HepG2 (cell line): ENCODE data around the gene ARFIP2. TPM values are rescaled to one million over a fixed set of nuclear protein-coding genes. Genes with fewer than 3 reads are reported as not detected.

Experiments
- ATAC-seq: fragments of 200-7000 bp; cut with Tn5 transposase; 3 replicates; pipeline ENCODE4 v1.9.1; 2020; ENCODE audit warnings: mild to moderate bottlenecking, moderate library complexity
- BruUV-seq: library from RNA; stranded (reverse); fragments of 400-500 nt; replicated peaks from 2 replicates; lab custom pipeline; 2021; lab: Mats Ljungman, UMichigan
- CTCF ChIA-PET: fragments of 300-600 bp; formaldehyde crosslinking; extraction: SDS; loops from one replicate; lab custom pipeline; 2021; ENCODE audit warnings: low total read pairs, inconsistent platforms, low intra/inter-chr PET ratio; lab: Yijun Ruan, JAX
- POLR2A ChIA-PET: fragments of 350-600 bp; sonication (Branson Sonifier 250); formaldehyde crosslinking; loops from one replicate; lab custom pipeline; 2020; ENCODE audit warnings: antibody characterized with exemption, inconsistent platforms; lab: Yijun Ruan, JAX
- DNase-seq: peaks from one replicate; pipeline ENCODE4 v3.0.0-alpha.2; 2015; ENCODE audit warnings: low spot score
- FAIRE-seq: peaks from 3 replicates; lab custom pipeline; 2011; peaks lifted over from hg19 to GRCh38; lab: Jason Lieb, UNC
- H2AFZ ChIP-seq: one replicate; pipeline ENCODE4 v1.6.1; 2011; ENCODE audit warnings: low read length, inconsistent platforms
- H3K27ac ChIP-seq: fragments of 300-600 bp; 3 replicates; pipeline ENCODE4 v1.8.0; 2011; ENCODE audit warnings: mixed run types, mild to moderate bottlenecking, mixed read lengths, low read length, inconsistent platforms; ENCODE audit not compliant: insufficient read depth; ENCODE audit errors: extremely low read length
- H3K27me3 ChIP-seq, 2 experiments: fragments of 200-600 bp in 1 of 2; 2 replicates in 1 of 2; 3 replicates in 1 of 2; pipeline versions ENCODE4 v1.6.0 to v1.8.0; 2011; ENCODE audit warnings: low read length in 2 of 2, mild to moderate bottlenecking in 2 of 2, moderate library complexity in 2 of 2, inconsistent platforms in 1 of 2; ENCODE audit not compliant: insufficient read depth in 2 of 2, control insufficient read depth in 1 of 2
- H3K36me3 ChIP-seq, 2 experiments: fragments of 200-600 bp in 1 of 2; replicated peaks in 1 of 2; 2 replicates in 1 of 2; 3 replicates in 1 of 2; pipeline versions ENCODE4 v1.5.1 to v1.8.0; 2011; ENCODE audit warnings: low read length in 2 of 2, inconsistent platforms in 1 of 2; ENCODE audit not compliant: insufficient read depth in 2 of 2, control insufficient read depth in 1 of 2
- H3K4me1 ChIP-seq: 2 replicates; pipeline ENCODE4 v1.5.1; 2012; ENCODE audit warnings: low read length, inconsistent platforms; ENCODE audit not compliant: insufficient read depth
- H3K4me2 ChIP-seq: 2 replicates; pipeline ENCODE4 v1.6.0; 2011; ENCODE audit warnings: low read depth, low read length, inconsistent platforms
- H3K4me3 ChIP-seq, 3 experiments: fragments of 200-600 bp in 1 of 3; sonication (generic), shearing (Covaris generic) in 1 of 3; replicated peaks in 1 of 3; 2 replicates each; pipeline ENCODE4 v1.5.1; 2011 to 2016; ENCODE audit warnings: low read length in 3 of 3, inconsistent platforms in 2 of 3, low read depth in 2 of 3, mild to moderate bottlenecking in 2 of 3, control low read depth in 1 of 3, mixed read lengths in 1 of 3; ENCODE audit not compliant: insufficient read depth in 1 of 3
- H3K79me2 ChIP-seq: one replicate; pipeline ENCODE4 v1.6.1; 2011; ENCODE audit warnings: low read length, inconsistent platforms; ENCODE audit not compliant: insufficient read depth
- H3K9ac ChIP-seq: 2 replicates; pipeline ENCODE4 v1.6.0; 2011; ENCODE audit warnings: mild to moderate bottlenecking, low read depth, low read length, inconsistent platforms; ENCODE audit not compliant: insufficient read depth
- H3K9me3 ChIP-seq: 2 replicates; pipeline ENCODE4 v1.5.1; 2012; ENCODE audit warnings: mild to moderate bottlenecking, low read length
- H4K20me1 ChIP-seq: 2 replicates; pipeline ENCODE4 v1.6.0; 2011; ENCODE audit warnings: inconsistent platforms, mild to moderate bottlenecking, low read length, moderate library complexity; ENCODE audit not compliant: insufficient read depth
- AGO2 ChIP-seq: fragments of 200-400 bp; formaldehyde crosslinking; optimal IDR thresholded peaks from 2 replicates; pipeline ENCODE3; 2017; ENCODE audit warnings: mild to moderate bottlenecking, low read depth, low read length, moderate library complexity
- AKAP8 ChIP-seq: sonication (generic); formaldehyde crosslinking; IDR thresholded peaks from 2 replicates; pipeline ENCODE4 v1.5.1; 2020; ENCODE audit warnings: mild to moderate bottlenecking, missing genetic modification reagents
- FOXM1 ChIP-seq: sonication (generic); formaldehyde crosslinking; IDR thresholded peaks from 2 replicates; pipeline ENCODE4 v1.5.0; 2020; ENCODE audit warnings: missing genetic modification reagents
- GABPB1 ChIP-seq: IDR thresholded peaks from 2 replicates; pipeline ENCODE4 v1.6.1; 2016; ENCODE audit warnings: mild to moderate bottlenecking, missing genetic modification reagents, moderate library complexity, missing compliant biosample characterization
- MEF2D ChIP-seq: sonication (generic); formaldehyde crosslinking; IDR thresholded peaks from 2 replicates; pipeline ENCODE4 v1.5.1; 2020; ENCODE audit warnings: mild to moderate bottlenecking, missing genetic modification reagents
- NFIC ChIP-seq: IDR thresholded peaks from 2 replicates; pipeline ENCODE4 v1.6.1; 2012; ENCODE audit warnings: mild to moderate bottlenecking, low read length, inconsistent platforms
- NFYC ChIP-seq: IDR thresholded peaks from 2 replicates; pipeline ENCODE4 v1.6.1; 2016; ENCODE audit warnings: missing genetic modification reagents, missing compliant biosample characterization
- RELA ChIP-seq: sonication (generic); formaldehyde crosslinking; IDR thresholded peaks from 2 replicates; pipeline ENCODE4 v1.4.0; 2020; ENCODE audit warnings: missing genetic modification reagents
- YEATS4 ChIP-seq: sonication (generic); formaldehyde crosslinking; IDR thresholded peaks from 2 replicates; pipeline ENCODE4 v1.4.0; 2020; ENCODE audit warnings: missing genetic modification reagents, borderline replicate concordance
- ZNF160 ChIP-seq: sonication (generic); formaldehyde crosslinking; IDR thresholded peaks from 2 replicates; pipeline ENCODE4 v1.8.0; 2022; ENCODE audit warnings: mild to moderate bottlenecking, inconsistent platforms, missing genetic modification reagents
- ZNF343 ChIP-seq: sonication (generic); formaldehyde crosslinking; IDR thresholded peaks from 2 replicates; pipeline ENCODE4 v1.4.0; 2020; ENCODE audit warnings: mild to moderate bottlenecking, missing genetic modification reagents
- WGBS: methylation state at CpG from one replicate; pipeline ENCODE4 v1.1.6; 2017; ENCODE audit warnings: low lambda C conversion rate; 5-methylcytosine and 5-hydroxymethylcytosine counted together
- in situ Hi-C: cut with HindIII; loops from 2 replicates; pipeline ENCODE4 v1.10.0; 2017; ENCODE audit warnings: low pct_unique_long_range_greater_than_20kb; ENCODE audit not compliant: extremely low pct_ligation_motif_present
- intact Hi-C: fragments of 100-400 bp; cut with micrococcal nuclease; formaldehyde crosslinking; loops from one replicate; pipeline ENCODE4 v1.10.0; 2022; ENCODE audit not compliant: unreplicated experiment
- polyA plus RNA-seq, 8 experiments: library from polyadenylated mRNA; depleted of rRNA in 3 of 8; stranded (reverse) in 7 of 8; unstranded in 1 of 8; fragments of >200 nt; fragmentation: Illumina TruSeq in 4 of 8; extraction: Trizol in 4 of 8; gene quantifications; 2 replicates each; pipeline versions ENCODE4 v1.2.1 to v1.2.3, GENCODE V29; 2011 to 2016; ENCODE audit warnings: low read depth in 4 of 8, missing spikeins in 1 of 8, mixed read lengths in 1 of 8; ENCODE audit not compliant: insufficient read depth in 1 of 8
- total RNA-seq, 5 experiments: library from RNA; depleted of rRNA; stranded (reverse); fragments of >200 nt; fragmentation: Illumina TruSeq; extraction: Trizol; gene quantifications; 2 replicates each; pipeline ENCODE4 v1.2.3, GENCODE V29; 2016; ENCODE audit warnings: low read depth in 1 of 5
- TF ChIP-seq, protein P1 (sequence below): IDR thresholded peaks from 2 replicates; pipeline ENCODE4 v1.6.1; 2016; ENCODE audit warnings: control low read depth
- TF ChIP-seq, protein P2 (sequence below): sonication (generic); formaldehyde crosslinking; IDR thresholded peaks from 2 replicates; pipeline ENCODE4 v1.8.1; 2023; ENCODE audit warnings: mild to moderate bottlenecking, missing genetic modification reagents
- TF ChIP-seq, protein P3 (sequence below): sonication (generic); formaldehyde crosslinking; IDR thresholded peaks from 2 replicates; pipeline ENCODE4 v1.5.0; 2020; ENCODE audit warnings: missing genetic modification reagents
- TF ChIP-seq, protein P4 (sequence below): sonication (generic); formaldehyde crosslinking; IDR thresholded peaks from 2 replicates; pipeline ENCODE4 v1.5.0; 2020; ENCODE audit warnings: mild to moderate bottlenecking, missing genetic modification reagents

The ARFIP2 gene
- total and polyA plus RNA-seq, 2 of the 13 experiments (the other 11 are each of a cell fraction or from before 2014, with no cell fraction given): 56.6 to 60.2 TPM

DNA sequence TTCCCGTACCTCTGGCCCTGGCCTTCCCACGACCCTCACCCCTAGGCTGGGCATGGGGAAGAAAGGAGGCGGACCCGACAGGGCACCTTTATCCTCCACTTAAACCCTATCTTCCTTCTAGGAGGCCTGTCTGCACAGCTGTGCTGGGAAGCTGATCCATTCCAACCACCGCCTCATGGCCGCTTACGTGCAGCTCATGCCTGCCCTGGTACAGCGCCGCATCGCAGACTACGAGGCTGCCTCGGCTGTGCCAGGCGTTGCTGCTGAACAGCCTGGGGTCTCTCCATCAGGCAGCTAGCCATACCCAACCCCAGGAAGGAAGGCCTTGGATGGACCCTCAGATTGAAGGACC is 769 bp upstream of the ARFIP2 start:
- POLR2A ChIA-PET: interaction anchor here (0.8 to 2.1 kb wide), 13 partner anchors 8 to 201 kb away, joined by 3 to 13 read pairs (median 8); partner anchors contain the start of genes HPX, ILK, MRPL17 and RRP8
- in situ Hi-C loops (loop anchor here (10.0 kb wide), 1 partner anchor 123 kb away; the partner anchor contains the start of genes ILK and RRP8), intact Hi-C loops (loop anchor here (2.0 to 10.0 kb wide), 5 partner anchors 23 to 247 kb away; partner anchors contain the start of genes CNGA4, FHIP1B, MRPL17 and TAF10)
- peaks cover 39% of the 10 kb centered on the region for H3K79me2 ChIP-seq
- ATAC-seq (peak; percentile 58), FAIRE-seq (no peak), DNase-seq (no peak)
- 0% methylated on average over 2 of the region's 13 CpGs for WGBS
- peak overlapping the region; percentile 95 for H3K9ac ChIP-seq
- no peaks in the 10 kb centered on the region; the same call in 1 of the 2 replicates for H4K20me1 ChIP-seq
- H3K4me1 ChIP-seq: peaks cover 60% of the 10 kb centered on the region
- H3K4me3 ChIP-seq: peak overlapping the region; percentile 75 to 92 (median 86)
- no peak overlapping the region for H2AFZ ChIP-seq
- CTCF ChIA-PET: no interaction called here
- H3K27ac ChIP-seq: peak overlapping the region; percentile 95
- peak overlapping the region; percentile 99 for H3K4me2 ChIP-seq
- H3K9me3 ChIP-seq: no peaks in the 10 kb centered on the region
- H3K27me3 ChIP-seq: no peaks in the 10 kb centered on the region; a peak in 1 of 5 replicates
- H3K36me3 ChIP-seq: peaks cover 10 to 48% of the 10 kb centered on the region in 2 experiments
- BruUV-seq: no TSS peak
- TF ChIP-seq, protein P1, sequence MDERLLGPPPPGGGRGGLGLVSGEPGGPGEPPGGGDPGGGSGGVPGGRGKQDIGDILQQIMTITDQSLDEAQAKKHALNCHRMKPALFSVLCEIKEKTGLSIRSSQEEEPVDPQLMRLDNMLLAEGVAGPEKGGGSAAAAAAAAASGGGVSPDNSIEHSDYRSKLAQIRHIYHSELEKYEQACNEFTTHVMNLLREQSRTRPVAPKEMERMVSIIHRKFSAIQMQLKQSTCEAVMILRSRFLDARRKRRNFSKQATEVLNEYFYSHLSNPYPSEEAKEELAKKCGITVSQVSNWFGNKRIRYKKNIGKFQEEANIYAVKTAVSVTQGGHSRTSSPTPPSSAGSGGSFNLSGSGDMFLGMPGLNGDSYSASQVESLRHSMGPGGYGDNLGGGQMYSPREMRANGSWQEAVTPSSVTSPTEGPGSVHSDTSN (CRISPR knock-in tag): 0 out of 2 replicates have a peak, but pooled peaks have one; percentile 14
- TF ChIP-seq RELA (CRISPR knock-in tag) (no peak), YEATS4 (no peak), AKAP8 (CRISPR knock-in tag) (0 out of 2 replicates have a peak, but pooled peaks have one; percentile 6), ZNF343 (CRISPR knock-in tag) (0 out of 2 replicates have a peak, but pooled peaks have one; percentile 28), ZNF160 (CRISPR knock-in tag) (0 out of 2 replicates have a peak, but pooled peaks have one; percentile 32), NFYC (CRISPR knock-in tag) (no peak), FOXM1 (CRISPR knock-in tag) (no peak), GABPB1 (CRISPR knock-in tag) (no peak), MEF2D (CRISPR knock-in tag) (0 out of 2 replicates have a peak, but pooled peaks have one; percentile 11), AGO2 (peak; percentile 43), NFIC (no peak)
- TF ChIP-seq, protein P2, sequence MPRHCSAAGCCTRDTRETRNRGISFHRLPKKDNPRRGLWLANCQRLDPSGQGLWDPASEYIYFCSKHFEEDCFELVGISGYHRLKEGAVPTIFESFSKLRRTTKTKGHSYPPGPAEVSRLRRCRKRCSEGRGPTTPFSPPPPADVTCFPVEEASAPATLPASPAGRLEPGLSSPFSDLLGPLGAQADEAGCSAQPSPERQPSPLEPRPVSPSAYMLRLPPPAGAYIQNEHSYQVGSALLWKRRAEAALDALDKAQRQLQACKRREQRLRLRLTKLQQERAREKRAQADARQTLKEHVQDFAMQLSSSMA (CRISPR knock-in tag): peak; percentile 62; the same call in 1 of the 2 replicates
- TF ChIP-seq, protein P3, sequence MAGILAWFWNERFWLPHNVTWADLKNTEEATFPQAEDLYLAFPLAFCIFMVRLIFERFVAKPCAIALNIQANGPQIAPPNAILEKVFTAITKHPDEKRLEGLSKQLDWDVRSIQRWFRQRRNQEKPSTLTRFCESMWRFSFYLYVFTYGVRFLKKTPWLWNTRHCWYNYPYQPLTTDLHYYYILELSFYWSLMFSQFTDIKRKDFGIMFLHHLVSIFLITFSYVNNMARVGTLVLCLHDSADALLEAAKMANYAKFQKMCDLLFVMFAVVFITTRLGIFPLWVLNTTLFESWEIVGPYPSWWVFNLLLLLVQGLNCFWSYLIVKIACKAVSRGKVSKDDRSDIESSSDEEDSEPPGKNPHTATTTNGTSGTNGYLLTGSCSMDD (CRISPR knock-in tag): no peak
- TF ChIP-seq, protein P4, sequence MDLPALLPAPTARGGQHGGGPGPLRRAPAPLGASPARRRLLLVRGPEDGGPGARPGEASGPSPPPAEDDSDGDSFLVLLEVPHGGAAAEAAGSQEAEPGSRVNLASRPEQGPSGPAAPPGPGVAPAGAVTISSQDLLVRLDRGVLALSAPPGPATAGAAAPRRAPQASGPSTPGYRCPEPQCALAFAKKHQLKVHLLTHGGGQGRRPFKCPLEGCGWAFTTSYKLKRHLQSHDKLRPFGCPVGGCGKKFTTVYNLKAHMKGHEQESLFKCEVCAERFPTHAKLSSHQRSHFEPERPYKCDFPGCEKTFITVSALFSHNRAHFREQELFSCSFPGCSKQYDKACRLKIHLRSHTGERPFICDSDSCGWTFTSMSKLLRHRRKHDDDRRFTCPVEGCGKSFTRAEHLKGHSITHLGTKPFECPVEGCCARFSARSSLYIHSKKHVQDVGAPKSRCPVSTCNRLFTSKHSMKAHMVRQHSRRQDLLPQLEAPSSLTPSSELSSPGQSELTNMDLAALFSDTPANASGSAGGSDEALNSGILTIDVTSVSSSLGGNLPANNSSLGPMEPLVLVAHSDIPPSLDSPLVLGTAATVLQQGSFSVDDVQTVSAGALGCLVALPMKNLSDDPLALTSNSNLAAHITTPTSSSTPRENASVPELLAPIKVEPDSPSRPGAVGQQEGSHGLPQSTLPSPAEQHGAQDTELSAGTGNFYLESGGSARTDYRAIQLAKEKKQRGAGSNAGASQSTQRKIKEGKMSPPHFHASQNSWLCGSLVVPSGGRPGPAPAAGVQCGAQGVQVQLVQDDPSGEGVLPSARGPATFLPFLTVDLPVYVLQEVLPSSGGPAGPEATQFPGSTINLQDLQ (CRISPR knock-in tag): no peak
